ENCODE measurements around the gene ADAMTS17. TPM values are rescaled to one million over a fixed set of nuclear protein-coding genes. Genes with fewer than 3 reads are reported as not detected.
A peak's percentile ranks its signal among the peaks of the same experiment; 100 is the strongest.
"Not testable (repeated sequence)": the region's sequence is repeated elsewhere in the genome, so short reads cannot be mapped to it uniquely, and the experiment has no call there.

Gene ADAMTS17
- total RNA-seq, 1 donor from 2014 or later = 17.0 TPM

GRCh38 chr15:99989095-99989494 is 352.7 kb downstream of the ADAMTS17 start:
- DNase-seq = no peak

- DNase-seq = no peak
Measured at GRCh38 chr15:99987701-99988100, 354.1 kb downstream of the ADAMTS17 start.

GRCh38 chr15:99987119-99987506 is 354.7 kb downstream of the ADAMTS17 start:
- DNase-seq = no peak

- DNase-seq = peak; percentile 47
Measured at GRCh38 chr15:99986297-99987118, 355.3 kb downstream of the ADAMTS17 start.

GRCh38 chr15:99985878-99986277 is 355.9 kb downstream of the ADAMTS17 start:
- DNase-seq = no peak

- DNase-seq = no peak
Measured at GRCh38 chr15:99984491-99985243, 357.1 kb downstream of the ADAMTS17 start.

GRCh38 chr15:99983886-99984286 is 357.9 kb downstream of the ADAMTS17 start:
- peak; percentile 28 for DNase-seq

- DNase-seq = peak; percentile 25
Measured at GRCh38 chr15:99983171-99983885, 358.4 kb downstream of the ADAMTS17 start.

- no peak for DNase-seq
Measured at GRCh38 chr15:99982662-99983061, 359.1 kb downstream of the ADAMTS17 start.

- DNase-seq = no peak
Measured at GRCh38 chr15:99981839-99982658, 359.7 kb downstream of the ADAMTS17 start.

GRCh38 chr15:99981191-99981647 is 360.6 kb downstream of the ADAMTS17 start:
- no peak for DNase-seq

- DNase-seq = no peak
Measured at GRCh38 chr15:99980752-99981151, 361.0 kb downstream of the ADAMTS17 start.

GRCh38 chr15:99979886-99980285 is 361.9 kb downstream of the ADAMTS17 start:
- not testable (repeated sequence) for DNase-seq

GRCh38 chr15:99979371-99979770 is 362.4 kb downstream of the ADAMTS17 start:
- no peak for DNase-seq

GRCh38 chr15:99978426-99978825 is 363.3 kb downstream of the ADAMTS17 start:
- DNase-seq = no peak

- no peak for DNase-seq
Measured at GRCh38 chr15:99977929-99978328, 363.8 kb downstream of the ADAMTS17 start.

GRCh38 chr15:99976811-99977271 is 364.9 kb downstream of the ADAMTS17 start:
- no peak for DNase-seq

GRCh38 chr15:99976000-99976399 is 365.8 kb downstream of the ADAMTS17 start:
- DNase-seq = no peak

GRCh38 chr15:99974246-99974645 is 367.5 kb downstream of the ADAMTS17 start:
- DNase-seq = no peak

GRCh38 chr15:99973351-99973750 is 368.4 kb downstream of the ADAMTS17 start:
- DNase-seq = no peak

GRCh38 chr15:99970891-99971430 is 370.8 kb downstream of the ADAMTS17 start:
- DNase-seq = no peak

Data from skin of body (tissue), 2 donors.